A673 (cell line): Measurements from ENCODE around the gene ROBO4.

Experiments
- CTCF ChIP-seq: fragments of 300-800, 200-600 bp; sonication (generic); conservative IDR thresholded peaks from 2 replicates; pipeline ENCODE4 v1.5.1; 2017; ENCODE audit warnings: low read depth, mild to moderate bottlenecking, antibody characterized with exemption, low read length, moderate library complexity, mixed read lengths
- EZH2 ChIP-seq: fragments of 200-600 bp; sonication (generic); IDR thresholded peaks from 2 replicates; pipeline ENCODE4 v1.6.1; 2017; ENCODE audit warnings: borderline replicate concordance, low read depth, mild to moderate bottlenecking, mixed read lengths, antibody characterized with exemption, low read length; ENCODE audit not compliant: poor library complexity, severe bottlenecking

- TF ChIP-seq CTCF (no peak), EZH2 (no peak)
These were observed 2.8 kb upstream of the ROBO4 start for GRCh38 chr11:124900464-124900863.
